Spinal cord (tissue), 10 donors: ENCODE data around the gene SEMA5A. TPM values are rescaled to one million over a fixed set of nuclear protein-coding genes. Genes with fewer than 3 reads are reported as not detected.

ENCODE experiments used
- DNase-seq, 6 donors: peaks; one replicate each; pipeline versions ENCODE4 v3.0.0 to v3.0.0-alpha.2; 2013 to 2015; ENCODE audit warnings: low spot score in 6 of 6, low read depth in 4 of 6
- H3K27ac ChIP-seq: one replicate; pipeline ENCODE4 v1.5.1; 2013; ENCODE audit warnings: low read depth, low read length, control low read depth
- H3K27me3 ChIP-seq: one replicate; pipeline ENCODE4 v1.6.1; 2013; ENCODE audit warnings: low read length; ENCODE audit not compliant: control insufficient read depth, insufficient read depth
- H3K36me3 ChIP-seq: one replicate; pipeline ENCODE4 v1.6.1; 2013; ENCODE audit warnings: low read length; ENCODE audit not compliant: control insufficient read depth, insufficient read depth
- H3K4me1 ChIP-seq: one replicate; pipeline ENCODE4 v1.6.1; 2013; ENCODE audit warnings: low read length; ENCODE audit not compliant: control insufficient read depth, insufficient read depth
- H3K4me3 ChIP-seq: one replicate; pipeline ENCODE4 v1.5.1; 2013; ENCODE audit warnings: low read depth, low read length, control low read depth
- H3K9me3 ChIP-seq: one replicate; pipeline ENCODE4 v1.6.1; 2013; ENCODE audit warnings: low read length; ENCODE audit not compliant: control insufficient read depth, insufficient read depth
- WGBS: methylation state at CpG from one replicate; pipeline ENCODE4 v1.1.5; 2013; ENCODE audit warnings: missing lambda C conversion rate; ENCODE audit not compliant: insufficient coverage; 5-methylcytosine and 5-hydroxymethylcytosine counted together
- polyA plus RNA-seq, 2 donors: library from polyadenylated mRNA; unstranded; fragments of 120-200 nt; gene quantifications; one replicate each; pipeline ENCODE4 v1.2.1, GENCODE V29; 2013; ENCODE audit not compliant: insufficient read length in 2 of 2
- total RNA-seq, 2 donors: library from RNA; depleted of rRNA in 1 of 2; stranded (reverse); fragments of 120-200 nt in 1 of 2; fragments of >200 nt in 1 of 2; gene quantifications; one replicate each; pipeline versions ENCODE4 v1.2.3 to v1.2.4, GENCODE V29; 2013 to 2014
- donor health status: healthy.

Gene SEMA5A
- total and polyA plus RNA-seq, 4 donors, result 35.2 to 70.7 (median 59.3) TPM

DNA sequence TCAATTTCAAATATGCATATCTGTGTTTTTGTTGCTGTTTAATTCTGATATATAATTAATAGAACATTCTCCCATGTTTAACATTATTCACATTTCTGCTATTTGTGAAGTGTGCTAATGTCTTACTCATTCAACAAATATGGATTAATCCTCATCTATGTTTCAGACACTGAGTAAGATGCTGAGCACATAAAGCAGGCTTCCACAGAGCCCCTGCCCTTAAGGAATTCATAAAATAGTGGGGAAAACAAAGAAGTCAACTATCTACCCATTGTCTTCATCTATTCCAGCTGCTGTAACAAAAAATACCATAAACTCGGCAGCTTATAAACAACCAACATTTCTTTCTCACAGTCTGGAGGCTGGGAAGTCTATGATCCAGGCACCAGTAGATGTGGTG, 333.3 kb downstream of the SEMA5A start:
- no peak for DNase-seq

DNA sequence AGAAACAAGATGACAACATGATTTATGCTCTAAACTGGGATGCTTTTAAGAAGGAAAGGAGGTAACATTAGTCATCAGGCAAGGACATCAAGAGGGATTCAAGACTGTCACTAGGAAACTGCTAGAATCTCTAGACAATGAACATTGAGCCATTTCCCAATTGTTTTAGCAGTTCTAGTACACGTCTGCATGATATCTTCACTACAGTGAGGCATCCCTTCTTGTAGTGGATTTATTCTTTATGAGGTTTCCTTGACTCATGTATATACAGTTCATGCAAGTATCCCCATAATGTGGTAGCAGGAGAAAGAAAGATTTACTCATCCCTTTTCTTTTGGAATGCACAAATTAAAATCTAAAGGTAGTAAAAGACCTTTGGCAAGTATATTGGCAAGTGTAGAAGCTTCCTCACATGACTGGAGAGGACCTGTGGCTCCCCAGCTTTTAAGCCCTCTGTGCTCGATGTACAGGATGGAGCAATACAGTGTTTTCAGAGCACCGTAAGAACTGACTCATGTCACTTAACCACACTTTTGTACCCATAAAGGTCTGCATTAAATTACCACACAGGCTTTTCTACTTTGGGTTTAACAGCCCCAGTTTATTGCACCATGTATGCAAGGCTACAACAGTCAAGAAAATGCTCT, 335.9 kb downstream of the SEMA5A start:
- WGBS, result 87% methylated on average over 2 of the region's 3 CpGs
- Histone ChIP-seq H3K4me1 (no peaks in the 10 kb centered on the region), H3K36me3 (peaks cover 3% of the 10 kb centered on the region), H3K27ac (no peak overlapping the region), H3K9me3 (no peaks in the 10 kb centered on the region), H3K4me3 (no peak overlapping the region), H3K27me3 (no peaks in the 10 kb centered on the region)
- DNase-seq, result no peak

More for the DNA sequence above, 333.3 kb downstream of the SEMA5A start:
- Histone ChIP-seq H3K36me3 (peaks cover 3% of the 10 kb centered on the region), H3K4me1 (no peaks in the 10 kb centered on the region), H3K27ac (no peak overlapping the region), H3K4me3 (no peak overlapping the region), H3K9me3 (no peaks in the 10 kb centered on the region), H3K27me3 (no peaks in the 10 kb centered on the region)
- WGBS, result no CpG with 5 or more reads among the region's 1 CpG

DNA sequence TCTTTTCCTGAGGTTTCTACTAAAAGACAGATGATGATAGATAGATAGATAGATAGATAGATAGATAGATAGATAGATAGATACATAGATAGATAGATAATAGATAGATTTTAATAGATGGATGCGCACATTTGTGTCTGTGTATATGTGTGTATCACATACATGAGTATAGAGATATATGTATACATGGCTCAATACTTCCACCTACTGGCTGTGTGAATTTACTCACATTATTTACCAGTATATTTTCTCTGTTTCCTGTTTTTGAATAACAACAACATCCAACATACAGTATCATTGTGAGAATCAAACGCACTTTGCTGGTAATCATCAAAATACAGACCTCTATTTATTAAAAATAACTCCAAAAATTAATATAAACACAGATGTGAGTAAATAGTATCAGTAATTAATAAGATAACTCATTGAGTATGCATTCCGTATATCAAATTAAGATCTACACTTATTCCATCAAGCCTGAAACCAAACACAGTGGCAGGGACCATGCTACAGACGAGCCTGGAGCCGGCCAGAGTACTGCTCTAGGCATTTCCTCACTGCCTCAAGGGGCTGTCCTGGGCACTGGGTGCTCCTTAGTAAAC, 338.0 kb downstream of the SEMA5A start:
- H3K27ac ChIP-seq, result no peak overlapping the region
- 57% methylated on average over 3 of the region's 5 CpGs for WGBS
- no peaks in the 10 kb centered on the region for H3K27me3 ChIP-seq
- no peak overlapping the region for H3K4me3 ChIP-seq
- DNase-seq, result peak in 5 of 6 donors; percentile 53 to 95 (median 56)
- no peaks in the 10 kb centered on the region for H3K4me1 ChIP-seq
- H3K9me3 ChIP-seq, result no peaks in the 10 kb centered on the region
- no peaks in the 10 kb centered on the region for H3K36me3 ChIP-seq

DNA sequence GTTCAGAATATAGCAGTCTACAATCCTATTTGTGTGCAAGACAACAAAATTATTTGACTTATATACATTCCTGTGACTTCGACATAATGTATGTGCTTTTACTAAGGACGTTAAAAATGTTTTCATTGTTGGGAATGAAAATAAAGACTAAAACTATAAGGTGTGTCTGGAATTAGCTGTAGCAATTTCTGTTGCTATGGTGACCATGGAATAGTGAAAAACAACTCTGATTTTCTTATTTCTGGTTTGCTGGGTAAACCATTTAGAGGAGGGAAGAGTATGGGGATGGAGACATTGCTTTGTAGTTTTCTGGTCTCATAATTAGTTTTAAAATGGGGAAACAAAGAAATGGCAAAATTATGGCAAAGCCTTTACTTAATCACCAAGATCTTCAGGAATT, 343.2 kb downstream of the SEMA5A start:
- Histone ChIP-seq H3K4me1 (no peaks in the 10 kb centered on the region), H3K9me3 (no peaks in the 10 kb centered on the region), H3K27ac (no peak overlapping the region), H3K36me3 (no peaks in the 10 kb centered on the region), H3K4me3 (no peak overlapping the region), H3K27me3 (no peaks in the 10 kb centered on the region)
- WGBS, result no CpG with 5 or more reads among the region's 2 CpGs
- DNase-seq, result peak in 1 of 6 donors; percentile 66

DNA sequence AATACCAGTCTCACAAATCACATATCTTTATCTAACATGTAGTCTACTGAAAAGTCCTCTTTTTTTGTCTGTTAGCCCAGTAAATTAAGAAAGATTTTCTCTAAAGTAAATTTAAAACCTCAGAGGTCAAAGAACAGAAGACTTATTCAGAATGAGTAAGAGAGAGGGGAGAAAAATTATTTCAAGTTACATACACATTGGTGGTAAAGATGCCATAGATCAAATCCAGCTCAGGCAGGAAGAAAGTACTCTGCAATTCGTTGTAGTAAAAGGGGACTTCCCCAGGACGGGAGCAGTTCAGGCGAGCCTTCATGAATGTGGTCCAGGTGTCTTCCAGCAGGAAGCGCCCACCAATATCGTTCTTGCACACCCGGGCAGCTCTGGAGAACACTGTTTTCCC, 344.1 kb downstream of the SEMA5A start:
- DNase-seq, result no peak
- H3K27ac ChIP-seq, result no peak overlapping the region
- peaks cover 5% of the 10 kb centered on the region for H3K4me1 ChIP-seq
- WGBS, result 87% methylated on average over 6 of the region's 6 CpGs
- H3K36me3 ChIP-seq, result peaks cover 3% of the 10 kb centered on the region
- H3K4me3 ChIP-seq, result no peak overlapping the region
- no peaks in the 10 kb centered on the region for H3K27me3 ChIP-seq
- H3K9me3 ChIP-seq, result no peaks in the 10 kb centered on the region

DNA sequence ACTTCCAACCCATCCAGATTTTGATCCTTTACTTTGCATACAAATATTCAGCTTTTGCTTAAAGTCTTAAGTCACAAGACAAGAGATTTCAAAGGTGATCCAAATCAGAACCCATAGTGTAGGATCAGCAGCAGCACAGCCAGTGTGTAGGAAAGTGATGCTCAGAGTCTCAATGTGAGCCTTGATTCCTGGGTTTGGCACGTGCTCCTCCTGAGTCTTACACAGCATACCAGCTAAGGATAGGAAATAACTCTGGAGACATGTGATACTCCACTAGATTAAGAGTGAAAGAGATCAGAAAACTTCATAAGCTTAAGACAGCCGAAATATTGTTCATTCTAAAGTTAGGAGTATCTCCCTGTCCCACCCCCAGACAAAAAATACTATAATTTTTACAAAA, 344.9 kb downstream of the SEMA5A start:
- WGBS, result no CpG with 5 or more reads among the region's 2 CpGs
- Histone ChIP-seq H3K36me3 (peaks cover 3% of the 10 kb centered on the region), H3K27me3 (no peaks in the 10 kb centered on the region), H3K9me3 (no peaks in the 10 kb centered on the region), H3K27ac (no peak overlapping the region), H3K4me1 (peaks cover 7% of the 10 kb centered on the region), H3K4me3 (no peak overlapping the region)
- DNase-seq, result no peak

DNA sequence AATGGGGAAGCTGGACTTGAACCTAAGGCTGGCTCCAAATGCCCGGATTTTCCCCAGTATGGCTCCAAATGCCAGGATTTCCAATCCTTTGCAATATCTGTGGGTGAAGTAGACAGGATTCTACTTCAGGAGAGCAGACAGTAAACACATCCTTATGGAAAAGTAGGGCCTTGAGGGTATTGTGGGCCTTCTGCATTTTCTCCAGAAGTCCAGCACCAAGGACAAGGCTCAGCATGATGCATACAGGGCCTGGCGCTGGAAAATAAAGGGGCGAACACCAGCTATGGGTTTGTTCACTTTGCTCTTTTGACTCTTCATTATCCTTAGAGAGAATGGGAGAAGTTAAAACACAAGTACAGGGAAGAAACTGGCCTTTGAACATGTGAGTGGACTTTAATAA, 347.5 kb downstream of the SEMA5A start:
- no peaks in the 10 kb centered on the region for H3K27me3 ChIP-seq
- H3K9me3 ChIP-seq, result no peaks in the 10 kb centered on the region
- peaks cover 9% of the 10 kb centered on the region for H3K4me1 ChIP-seq
- H3K27ac ChIP-seq, result no peak overlapping the region
- 88% methylated on average over 2 of the region's 3 CpGs for WGBS
- H3K4me3 ChIP-seq, result no peak overlapping the region
- DNase-seq, result no peak
- peaks cover 3% of the 10 kb centered on the region for H3K36me3 ChIP-seq

DNA sequence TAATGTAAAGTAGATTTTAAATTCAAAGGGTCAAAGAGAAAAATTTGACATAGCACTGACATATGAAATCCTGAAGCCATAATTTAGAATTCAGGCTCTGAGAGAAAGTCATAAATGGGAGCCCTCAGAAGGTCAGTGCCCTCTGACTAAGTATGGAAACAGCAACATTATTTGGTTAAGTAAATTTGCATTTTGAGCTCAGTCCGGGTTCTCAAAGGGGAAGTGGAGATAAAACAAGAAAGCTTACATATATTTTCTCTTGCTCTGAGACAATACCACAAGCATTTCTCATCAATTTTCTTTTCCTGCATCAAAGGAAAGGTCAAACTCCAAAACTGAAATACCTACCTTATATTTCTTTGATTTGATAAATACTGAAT, 348.0 kb downstream of the SEMA5A start:
- no peak overlapping the region for H3K4me3 ChIP-seq

DNA sequence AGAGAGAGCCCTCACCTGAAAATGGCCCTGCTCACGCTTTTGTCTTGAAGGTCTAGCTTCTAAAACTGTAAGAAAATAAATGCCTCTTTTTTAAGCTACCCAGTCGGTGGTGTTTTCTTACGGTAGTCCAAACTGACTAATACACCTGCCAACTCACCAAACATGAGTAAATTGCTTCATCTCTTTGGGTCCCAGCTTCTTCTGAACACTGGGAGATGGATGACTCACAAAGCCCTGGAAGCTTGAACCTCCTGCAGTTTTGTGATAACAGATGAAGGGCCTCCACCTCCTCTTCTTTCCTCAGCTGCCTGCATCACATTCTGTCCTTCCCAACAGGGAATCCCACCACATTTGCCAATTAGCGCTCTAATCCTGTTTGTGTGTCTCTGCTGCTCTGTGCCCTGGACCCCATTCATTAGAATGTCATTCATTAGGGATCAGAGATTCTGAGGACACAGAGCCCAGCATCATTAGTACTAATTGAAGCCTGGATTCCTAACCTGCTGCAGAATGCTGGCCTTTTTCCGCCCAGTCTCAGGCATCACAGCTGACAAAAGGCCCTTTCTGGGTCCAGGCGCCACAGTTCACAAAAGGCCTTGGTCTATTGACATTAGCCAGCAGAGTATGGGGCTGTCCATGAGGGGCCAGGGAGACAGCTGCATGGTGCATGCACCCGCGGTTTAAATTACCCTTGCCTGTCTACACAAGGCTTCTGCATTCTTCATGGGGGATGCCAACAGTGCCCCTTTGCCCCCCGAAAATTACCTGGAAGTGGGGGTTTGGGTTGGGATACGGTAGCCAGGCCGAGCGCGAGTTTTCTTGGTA, 349.3 kb downstream of the SEMA5A start:
- DNase-seq, result peak in 1 of 6 donors; percentile 70
- no peaks in the 10 kb centered on the region for H3K9me3 ChIP-seq
- peaks cover 21% of the 10 kb centered on the region for H3K4me1 ChIP-seq
- WGBS, result 88% methylated on average over 13 of the region's 13 CpGs
- H3K27me3 ChIP-seq, result no peaks in the 10 kb centered on the region
- no peak overlapping the region for H3K27ac ChIP-seq
- H3K4me3 ChIP-seq, result no peak overlapping the region
- peaks cover 3% of the 10 kb centered on the region for H3K36me3 ChIP-seq

More for the DNA sequence above, 348.0 kb downstream of the SEMA5A start:
- Histone ChIP-seq H3K27ac (no peak overlapping the region), H3K9me3 (no peaks in the 10 kb centered on the region), H3K4me1 (peaks cover 14% of the 10 kb centered on the region), H3K27me3 (no peaks in the 10 kb centered on the region), H3K36me3 (peaks cover 3% of the 10 kb centered on the region)
- DNase-seq, result no peak
- WGBS, result no CpG with 5 or more reads among the region's 1 CpG
